T1000 (cell line): Measurements from ENCODE around the gene ZC3HAV1L.
"Not testable (repeated sequence)": the region's sequence is repeated elsewhere in the genome, so short reads cannot be mapped to it uniquely, and the experiment has no call there.

Source experiments
- DNase-seq: peaks from one replicate; lab custom pipeline; 2025; ENCODE audit warnings: mixed read lengths; lab: John Stamatoyannopoulos, UW

The ZC3HAV1L gene

DNA sequence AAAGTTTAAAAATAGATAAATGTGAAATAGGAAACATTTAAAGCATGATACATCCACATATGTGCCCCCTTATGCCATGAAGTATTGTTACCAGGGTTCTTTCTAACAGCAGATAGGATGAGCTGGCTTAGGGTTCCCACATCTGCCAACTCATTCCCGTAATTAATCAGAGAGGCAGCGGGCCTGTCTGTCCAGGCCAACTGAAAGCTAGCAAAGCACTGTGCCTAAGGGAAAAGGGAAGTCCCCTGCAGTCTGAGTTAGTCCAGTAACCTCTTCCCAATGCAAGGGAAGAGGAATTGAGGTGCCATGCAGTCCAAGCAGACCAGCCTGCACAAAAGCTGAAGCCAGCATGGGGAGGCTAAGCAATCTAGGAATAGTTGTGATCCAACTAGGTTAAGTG is 18.3 kb upstream of the ZC3HAV1L start:
- DNase-seq: no peak

DNA sequence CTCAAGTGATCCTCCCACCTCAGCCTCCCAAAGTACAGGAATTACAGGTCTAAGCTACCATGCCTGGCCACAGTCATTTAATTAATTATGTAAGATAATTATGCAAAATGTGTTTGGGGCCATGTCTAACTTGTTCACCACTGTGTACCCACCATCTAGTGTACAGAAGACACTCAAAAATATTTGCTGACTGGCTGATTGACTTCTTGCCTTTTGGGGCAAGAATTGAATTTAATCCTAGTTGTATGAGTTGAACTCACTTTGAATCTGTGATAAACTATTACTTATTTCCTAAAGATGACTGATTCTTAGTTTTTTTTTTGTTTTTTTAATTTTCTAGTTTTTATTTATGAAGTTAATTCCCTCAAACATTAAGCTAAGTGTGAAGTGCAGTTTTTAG is 15.8 kb upstream of the ZC3HAV1L start:
- no peak for DNase-seq

DNA sequence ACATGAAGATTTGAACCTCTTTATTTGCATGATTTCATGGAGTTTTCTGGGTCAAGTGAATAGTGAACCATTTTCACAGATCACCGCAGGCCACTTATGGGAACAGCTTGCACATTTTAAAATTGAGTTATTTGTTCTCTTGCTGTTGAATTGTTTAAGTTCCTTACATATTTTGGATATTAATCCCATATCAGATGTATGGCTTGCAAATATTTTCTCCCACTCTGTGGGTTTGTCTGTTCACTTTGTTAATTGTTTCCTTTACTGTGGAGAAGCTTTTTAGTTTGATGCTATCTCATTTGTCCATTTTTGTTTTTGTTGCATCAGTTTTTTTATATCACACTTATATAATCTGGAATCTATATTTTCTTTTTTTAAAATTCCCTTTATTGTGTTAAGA is 14.1 kb upstream of the ZC3HAV1L start:
- no peak for DNase-seq

DNA sequence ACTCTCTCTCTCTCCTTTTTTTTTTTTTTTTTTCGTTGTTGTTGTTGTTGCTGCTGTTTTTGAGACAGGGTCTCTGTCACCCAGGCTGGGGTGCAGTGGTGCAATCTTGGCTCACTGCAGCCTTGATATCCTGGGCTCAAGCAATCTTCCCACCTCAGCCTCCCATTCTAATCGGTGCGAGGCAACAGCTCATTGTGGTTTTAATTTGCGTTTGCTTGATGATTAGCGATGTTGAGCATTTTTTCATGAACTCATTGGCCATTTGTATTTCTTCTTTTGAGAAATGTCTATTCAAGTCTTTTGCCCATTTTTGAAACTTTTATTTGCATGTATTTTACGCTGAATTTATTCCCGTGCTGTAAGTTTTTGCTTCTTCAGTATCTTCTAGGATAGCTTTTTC is 13.3 kb upstream of the ZC3HAV1L start:
- no peak for DNase-seq

DNA sequence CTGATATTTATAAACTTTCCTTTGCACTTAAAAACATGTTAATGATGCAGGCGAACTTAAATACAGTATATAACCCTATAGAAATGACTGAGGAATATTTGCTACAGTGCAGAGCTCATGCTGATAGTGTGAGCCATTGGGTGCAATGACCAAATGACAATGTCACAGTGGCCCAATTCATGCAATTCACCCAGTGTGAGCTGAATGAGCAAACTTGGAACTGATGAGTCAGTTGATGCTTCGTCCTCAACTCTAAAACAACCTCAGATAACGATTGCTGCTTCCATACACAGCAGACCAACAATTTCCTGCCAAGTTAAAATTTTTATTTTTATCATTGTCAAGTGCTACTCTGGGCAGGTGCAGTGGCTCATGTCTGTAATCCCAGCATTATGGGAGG is 12.1 kb upstream of the ZC3HAV1L start:
- no peak for DNase-seq

DNA sequence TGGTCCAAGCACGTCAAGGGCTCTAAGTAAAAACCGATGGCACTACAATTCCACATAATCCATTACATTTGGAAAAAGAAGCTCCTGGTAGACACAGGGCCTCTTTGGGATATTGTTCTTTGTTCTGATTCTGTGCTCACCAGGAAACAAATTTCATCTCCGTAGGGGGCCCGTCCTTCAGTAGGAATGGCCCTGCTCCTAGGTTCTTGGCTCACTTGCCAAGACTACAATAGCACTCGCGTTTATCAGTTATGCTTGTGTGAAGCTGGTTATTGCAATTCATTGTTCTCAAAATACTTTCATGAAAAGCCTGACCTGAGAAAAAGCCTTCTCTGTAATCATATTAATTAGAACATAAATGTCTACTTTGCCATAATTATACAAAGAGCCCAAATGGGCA is 10.3 kb upstream of the ZC3HAV1L start:
- no peak for DNase-seq

DNA sequence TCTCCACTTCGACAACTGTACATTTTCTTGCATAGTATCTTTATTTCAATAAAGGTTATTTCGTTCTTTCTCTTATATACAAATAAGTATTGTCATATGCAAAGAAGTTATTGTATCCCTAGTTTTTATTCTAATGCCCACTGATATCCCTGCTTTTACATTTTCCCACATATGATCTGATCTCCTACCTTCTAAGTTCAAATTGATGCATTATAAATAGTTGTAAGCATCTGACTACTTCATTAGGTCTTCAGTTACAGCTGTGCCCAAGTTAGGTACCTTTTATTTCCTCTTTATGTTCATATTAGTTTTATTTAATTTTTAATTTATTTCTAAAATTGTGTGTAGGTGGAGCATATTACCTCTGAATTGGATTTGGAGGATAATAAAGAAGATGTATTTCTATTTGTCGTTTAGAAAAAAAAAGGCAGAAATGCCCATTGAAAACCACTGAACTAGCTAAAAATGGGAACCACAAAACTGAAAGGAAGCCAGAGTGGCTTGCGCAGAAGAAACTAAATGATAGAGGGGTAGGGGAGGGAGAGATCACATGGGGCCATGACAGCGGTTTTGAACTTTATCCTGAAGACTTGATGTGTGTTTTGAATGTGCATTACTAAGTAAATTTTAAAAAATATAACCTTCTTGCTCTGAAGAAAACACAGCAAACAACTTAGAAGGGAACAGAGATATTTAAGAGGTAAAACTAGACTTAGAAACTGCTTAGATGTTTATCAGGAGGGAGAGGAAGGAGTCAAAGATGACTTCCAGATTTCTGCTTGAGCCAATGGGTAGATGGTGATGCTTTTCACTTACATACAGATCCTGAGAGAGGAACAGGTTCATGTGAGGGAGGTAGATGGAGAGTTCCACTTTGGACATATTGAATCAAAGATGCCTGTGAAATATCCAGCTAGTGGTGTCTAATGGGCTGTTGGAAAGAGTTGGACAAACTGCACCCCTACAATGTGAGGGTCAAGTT is 9.3 kb upstream of the ZC3HAV1L start:
- DNase-seq: no peak

DNA sequence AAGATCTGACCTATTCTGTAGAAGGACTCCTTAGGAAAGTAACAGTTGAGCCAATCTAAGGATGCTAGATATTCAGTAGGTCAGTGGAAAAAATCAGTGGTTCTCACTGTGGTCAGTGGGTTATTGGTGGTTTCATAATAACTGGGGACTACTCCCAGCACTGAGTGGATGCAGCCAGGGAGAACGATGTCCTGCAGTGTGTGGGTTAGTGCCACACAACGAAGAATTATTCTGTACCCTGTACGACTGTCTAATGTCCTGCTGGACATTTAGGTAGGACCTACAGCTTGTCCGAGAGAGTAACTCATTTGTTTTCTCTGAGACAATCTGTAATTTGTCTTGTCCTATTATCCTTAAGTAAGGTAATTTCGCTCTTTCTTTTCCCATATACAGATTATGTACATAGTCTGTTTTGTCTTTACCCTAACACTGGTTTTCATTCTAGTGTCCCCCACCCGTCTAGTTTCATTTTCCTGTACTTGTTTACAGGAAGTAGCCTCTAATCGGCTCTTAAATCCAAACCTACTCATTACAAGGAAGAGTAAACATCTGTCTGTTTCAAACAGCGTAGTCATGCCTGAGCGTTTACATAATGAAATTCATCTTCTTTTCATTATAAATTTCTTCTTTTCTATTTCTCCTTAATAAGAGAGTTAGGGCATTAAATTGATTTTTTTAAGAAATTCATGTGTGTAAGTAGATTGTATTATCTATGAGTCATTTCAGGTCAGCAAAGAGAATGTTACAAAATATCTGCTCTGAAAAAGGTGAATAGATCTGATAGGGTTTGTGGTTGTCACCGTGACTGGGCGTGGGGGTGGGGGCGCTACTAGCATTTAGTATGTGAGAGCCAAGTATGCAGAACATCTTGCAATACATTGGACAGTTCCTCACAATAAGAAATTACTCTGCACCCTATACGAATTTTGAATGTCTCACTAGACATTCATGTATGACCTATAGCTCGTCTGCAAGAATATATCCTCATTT is 8.3 kb upstream of the ZC3HAV1L start:
- no peak for DNase-seq

DNA sequence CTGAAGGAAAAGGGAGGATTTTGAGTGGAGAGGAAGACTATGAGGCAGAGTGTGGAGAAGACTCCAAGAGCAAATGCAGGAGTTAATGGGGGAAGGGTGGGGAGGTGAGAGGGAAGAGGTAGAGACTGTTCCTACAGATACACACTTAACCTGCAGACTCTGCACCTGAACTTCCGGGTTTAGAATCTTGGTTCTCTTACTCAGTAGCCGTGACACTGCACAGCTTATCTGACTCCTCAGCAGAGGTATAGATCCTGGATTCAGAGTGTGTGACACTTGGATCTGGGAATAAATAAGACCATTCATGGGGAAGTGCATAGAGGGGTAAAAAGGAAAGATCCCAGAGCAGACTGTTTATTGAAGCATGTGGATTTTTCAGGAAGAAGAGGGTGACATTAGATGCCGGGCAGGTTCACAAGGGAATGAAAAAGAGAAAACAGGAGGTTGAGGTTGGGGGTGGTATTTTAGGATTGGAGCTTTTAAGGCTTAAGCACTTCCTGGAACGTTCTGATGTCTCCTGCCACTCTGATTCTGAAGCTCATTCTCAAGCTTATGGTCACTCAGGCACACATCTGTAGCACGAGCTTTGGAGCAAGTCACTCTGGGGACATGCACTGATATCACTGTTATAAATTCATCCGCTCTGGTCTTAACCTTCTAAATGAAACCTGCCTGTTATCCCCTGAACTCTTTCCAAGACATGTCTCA is 5.7 kb upstream of the ZC3HAV1L start:
- no peak for DNase-seq

DNA sequence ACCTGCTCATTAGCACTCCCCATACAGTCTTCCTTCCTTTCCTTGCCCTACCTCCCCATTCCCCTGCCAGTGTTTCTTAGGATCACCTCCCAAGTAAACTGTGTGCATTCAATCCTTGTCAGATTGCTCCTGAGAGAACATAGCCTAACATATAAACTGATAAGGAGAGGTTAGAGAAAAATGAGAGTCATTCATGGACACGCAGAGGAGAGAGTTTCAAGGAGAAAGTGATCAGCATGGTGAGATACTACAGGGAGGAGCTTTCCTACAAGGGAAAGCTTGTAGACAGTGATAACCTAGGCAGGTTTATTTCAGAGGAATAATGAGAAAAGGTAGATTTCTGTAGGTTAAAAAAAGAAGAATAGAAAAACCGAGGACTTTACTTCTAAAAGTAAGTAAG is 2.8 kb upstream of the ZC3HAV1L start:
- no peak for DNase-seq

DNA sequence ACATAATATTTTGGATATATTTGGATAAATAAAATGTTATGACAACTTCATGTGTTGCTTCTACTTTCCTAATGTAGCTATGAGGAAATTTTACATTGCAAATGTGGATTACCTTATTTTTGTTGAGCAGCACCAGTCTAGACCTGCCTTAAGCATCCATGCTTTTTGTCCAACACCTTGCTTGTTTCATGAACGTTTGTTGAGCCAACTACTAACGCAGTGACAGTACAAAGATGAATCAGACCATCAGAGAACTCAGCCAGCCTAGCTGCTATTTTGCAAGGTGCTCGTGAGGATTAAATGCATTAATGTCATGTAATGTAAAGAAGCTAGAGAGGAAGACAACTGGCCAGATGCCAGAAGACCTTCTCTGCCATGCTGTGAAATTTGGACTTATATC is 1.1 kb upstream of the ZC3HAV1L start:
- DNase-seq: no peak

DNA sequence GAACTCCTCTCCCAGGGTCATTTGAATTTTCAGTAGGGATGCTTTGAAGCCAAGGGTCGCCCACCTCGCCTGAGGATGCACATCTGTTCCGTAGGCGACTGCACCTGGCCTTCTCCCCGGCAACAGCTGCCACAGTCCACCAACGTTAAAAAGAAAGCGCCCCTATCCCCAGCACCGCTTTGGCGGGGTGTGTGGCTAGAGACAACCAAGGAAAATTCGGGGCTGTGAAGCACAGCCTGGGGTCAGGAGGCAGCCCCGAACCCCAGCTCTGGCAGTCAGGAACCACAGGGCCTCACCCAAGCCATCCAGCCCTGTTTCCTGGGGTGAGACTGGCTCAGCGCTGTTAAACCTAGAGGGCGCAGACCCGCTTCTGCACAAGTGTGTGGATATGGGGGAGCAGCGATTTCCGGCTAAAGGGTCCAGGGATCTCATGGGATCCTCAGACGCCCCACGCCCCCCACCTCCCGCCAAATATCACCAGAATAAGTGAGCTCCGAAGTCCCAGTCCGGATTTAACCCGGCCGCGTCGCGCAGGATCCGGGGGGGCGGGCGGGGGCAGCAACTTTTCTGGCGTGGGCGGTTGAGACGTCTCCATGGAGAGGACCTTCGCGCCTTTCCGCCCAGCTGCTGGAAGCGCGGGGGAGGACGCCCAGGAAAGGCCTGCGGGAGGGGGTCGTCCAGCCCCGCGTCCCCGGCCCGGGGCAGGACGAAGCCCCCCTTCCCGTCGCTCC is 822 bp downstream of the ZC3HAV1L start:
- no peak for DNase-seq

DNA sequence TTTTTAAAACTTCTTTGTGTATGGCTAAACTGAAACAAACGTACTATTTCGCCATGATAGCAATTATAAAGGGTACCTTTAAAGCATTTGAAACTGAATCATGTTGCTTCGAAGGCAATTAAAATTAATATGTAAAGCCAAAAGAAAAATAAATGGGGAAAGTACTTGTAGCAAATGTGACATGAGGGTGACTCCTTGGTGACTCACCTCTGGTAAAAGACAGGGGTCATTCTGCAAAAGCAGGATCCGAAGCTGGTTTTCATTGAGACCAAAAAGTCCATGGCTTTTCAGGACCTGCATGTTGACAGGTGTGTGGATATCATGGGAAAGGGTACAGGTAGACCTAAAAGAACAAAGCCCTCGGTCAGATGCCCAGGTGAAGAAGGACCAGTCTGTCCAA is 1.5 kb downstream of the ZC3HAV1L start:
- no peak for DNase-seq

DNA sequence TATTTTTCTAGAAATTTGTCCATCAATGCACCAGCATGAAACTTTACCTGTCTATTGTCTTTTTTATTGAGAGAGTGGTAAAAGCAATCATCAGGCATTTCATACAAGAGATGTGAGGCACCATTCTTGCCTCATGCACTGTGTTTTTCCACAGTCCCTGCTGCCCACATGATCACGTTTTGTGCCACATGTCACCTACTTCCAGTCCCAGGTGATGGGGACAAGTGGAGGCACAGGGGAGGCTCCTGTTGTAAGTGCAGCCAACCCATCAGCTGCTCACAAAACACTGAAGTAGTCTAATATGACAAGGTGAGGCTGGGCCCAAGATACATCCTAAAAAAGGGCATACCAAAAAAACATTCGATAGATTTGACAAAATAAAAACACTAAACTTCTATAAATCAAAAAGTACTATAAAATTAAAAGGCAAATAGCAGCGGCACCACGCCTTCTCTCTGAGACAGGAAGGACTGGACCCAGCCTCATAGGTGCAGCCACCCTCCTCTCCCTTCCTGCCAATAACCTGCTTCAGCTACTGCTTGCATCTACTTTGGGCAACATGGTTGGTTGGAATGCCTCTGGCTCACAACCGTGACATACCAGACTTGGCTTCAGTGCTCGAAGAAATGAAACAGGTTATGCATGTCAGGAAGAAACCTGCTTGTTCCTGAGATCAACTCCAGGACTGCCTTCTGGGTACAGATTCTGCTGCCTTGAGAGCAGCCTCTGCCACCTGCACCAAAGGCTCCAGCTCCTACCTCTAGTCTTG is 2.3 kb downstream of the ZC3HAV1L start:
- DNase-seq: no peak

DNA sequence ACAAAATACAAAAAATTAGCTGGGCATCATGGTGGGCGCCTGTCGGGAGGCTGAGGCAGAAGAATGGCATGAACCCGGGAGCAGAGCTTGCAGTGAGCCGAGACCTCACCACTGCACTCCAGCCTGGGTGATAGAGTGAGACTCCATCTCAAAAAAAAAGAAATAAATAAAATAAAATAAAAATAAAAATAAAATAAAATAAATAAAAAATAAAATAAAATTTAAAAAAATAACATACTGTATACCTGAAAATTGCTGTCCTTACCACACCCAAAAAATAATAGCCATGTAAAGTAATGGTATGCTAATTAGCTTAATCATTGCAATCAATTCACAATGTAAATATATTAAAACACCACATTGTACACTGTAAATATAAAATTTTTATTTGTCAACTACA is 3.4 kb downstream of the ZC3HAV1L start:
- DNase-seq: no peak

DNA sequence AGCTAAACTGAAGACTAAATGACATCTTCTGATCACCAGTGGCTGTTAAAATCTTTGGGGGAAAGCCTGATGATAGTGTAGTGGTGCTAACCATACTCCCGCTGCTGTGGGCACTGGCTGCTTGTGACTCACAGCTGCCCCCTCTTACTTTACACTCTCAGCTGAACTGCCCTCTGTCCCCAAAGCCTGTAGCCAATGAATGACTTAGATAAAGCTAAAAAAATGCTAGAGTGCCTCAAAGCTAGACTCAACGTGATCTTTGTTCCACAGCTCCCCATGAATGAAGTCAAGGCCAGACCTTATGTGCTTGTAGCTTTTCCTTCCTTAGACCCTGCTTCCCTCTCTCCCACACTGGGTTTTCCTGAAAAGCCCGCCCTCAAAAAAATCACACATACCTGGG is 6.5 kb downstream of the ZC3HAV1L start:
- DNase-seq: no peak

DNA sequence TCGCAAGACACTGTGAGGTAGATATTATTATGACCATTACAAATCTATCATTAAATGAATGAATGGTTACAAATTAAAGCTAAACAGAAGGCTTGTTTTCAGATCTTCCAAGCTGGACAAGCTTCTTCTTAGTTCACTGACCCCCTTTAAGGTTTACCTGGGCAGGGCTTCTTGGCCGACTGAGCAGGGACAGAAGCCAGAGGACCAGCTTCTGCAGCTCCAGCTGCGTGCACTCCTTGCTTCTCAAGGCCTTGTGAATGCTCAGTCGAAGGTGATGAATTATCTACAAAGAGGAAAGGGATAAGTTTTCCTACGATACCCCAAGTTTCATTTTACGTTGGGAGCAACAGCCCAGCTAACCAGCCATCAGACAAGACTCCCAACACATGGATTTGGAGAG is 9.3 kb downstream of the ZC3HAV1L start:
- DNase-seq: no peak

DNA sequence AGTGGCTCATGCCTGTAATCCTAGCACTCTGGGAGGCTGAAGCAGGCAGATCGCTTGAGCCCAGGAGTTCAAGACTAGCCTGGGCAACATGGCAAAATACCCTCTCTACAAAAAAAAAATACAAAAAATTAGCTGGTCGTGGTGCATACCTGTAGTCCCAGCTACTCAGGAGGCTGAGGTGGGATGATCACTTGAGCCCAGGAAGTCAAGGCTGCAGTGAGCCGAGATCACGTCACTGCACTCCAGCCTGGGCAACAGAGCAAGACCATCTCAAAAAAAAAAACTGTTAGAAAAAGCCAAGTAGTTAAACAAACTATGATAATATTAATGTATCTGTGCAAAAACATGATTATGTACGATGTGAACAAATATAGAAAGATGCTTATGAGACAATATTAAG is 10.0 kb downstream of the ZC3HAV1L start:
- not testable (repeated sequence) for DNase-seq

DNA sequence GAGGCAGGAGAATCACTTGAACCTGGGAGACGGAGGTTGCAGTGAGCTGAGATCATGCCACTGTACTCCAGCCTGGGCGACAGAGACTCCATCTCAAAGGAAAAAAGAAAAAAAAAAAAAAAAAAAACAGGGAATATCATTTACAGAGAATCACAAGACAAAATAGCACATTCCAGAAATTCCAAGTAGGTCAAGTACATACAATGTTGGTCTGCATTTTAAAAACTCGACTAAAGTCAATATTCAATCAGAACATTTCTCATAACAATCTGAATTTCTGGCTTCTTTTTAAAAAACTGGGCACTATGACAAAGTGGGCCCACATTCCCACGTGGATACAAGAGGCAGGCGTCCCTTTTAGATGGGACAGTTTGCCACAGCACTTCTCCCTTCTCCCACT is 12.8 kb downstream of the ZC3HAV1L start:
- no peak for DNase-seq

DNA sequence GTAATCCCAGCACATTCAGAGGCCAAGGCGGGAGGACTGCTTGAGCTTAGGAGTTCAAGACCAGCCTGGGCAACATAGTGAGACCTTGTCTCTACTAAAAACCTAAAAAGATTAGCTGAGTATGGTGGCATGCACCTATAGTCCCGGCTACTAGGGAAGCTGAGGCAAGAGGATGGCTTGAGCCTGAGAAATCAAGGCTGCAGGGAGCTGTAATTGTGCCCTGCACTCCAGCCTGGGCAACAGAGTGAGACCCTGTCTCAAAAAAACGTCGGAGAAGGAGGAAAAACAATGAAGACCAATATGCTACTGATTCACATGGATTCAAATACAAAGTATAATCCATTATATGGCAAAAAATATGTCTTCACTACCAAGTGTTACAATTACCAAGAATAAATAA is 13.6 kb downstream of the ZC3HAV1L start:
- no peak for DNase-seq

DNA sequence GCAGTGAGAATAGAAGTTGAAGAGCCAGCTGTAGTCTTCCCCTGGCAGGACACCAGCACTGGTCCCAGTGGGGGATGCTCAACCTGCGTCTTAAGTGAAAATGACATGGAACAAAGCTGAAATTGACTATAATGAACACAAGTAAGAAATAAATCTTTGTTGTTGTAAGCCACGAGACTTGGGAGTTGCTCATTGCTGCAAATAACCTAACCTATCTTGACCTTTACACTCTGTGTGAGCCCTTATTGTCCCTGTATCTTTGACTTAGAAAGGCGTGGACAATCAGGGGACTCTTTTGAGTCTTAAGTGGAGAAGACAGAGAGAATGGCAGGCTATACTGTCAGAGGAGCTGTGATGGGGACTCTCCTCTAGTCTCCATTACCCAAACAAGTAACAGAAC is 16.9 kb downstream of the ZC3HAV1L start:
- no peak for DNase-seq
